ENCODE results near the gene PRPH. TPM values are rescaled to one million over a fixed set of nuclear protein-coding genes. Genes with fewer than 3 reads are reported as not detected.

The PRPH gene
- total RNA-seq, 1 donor from 2014 or later, result not detected

DNA sequence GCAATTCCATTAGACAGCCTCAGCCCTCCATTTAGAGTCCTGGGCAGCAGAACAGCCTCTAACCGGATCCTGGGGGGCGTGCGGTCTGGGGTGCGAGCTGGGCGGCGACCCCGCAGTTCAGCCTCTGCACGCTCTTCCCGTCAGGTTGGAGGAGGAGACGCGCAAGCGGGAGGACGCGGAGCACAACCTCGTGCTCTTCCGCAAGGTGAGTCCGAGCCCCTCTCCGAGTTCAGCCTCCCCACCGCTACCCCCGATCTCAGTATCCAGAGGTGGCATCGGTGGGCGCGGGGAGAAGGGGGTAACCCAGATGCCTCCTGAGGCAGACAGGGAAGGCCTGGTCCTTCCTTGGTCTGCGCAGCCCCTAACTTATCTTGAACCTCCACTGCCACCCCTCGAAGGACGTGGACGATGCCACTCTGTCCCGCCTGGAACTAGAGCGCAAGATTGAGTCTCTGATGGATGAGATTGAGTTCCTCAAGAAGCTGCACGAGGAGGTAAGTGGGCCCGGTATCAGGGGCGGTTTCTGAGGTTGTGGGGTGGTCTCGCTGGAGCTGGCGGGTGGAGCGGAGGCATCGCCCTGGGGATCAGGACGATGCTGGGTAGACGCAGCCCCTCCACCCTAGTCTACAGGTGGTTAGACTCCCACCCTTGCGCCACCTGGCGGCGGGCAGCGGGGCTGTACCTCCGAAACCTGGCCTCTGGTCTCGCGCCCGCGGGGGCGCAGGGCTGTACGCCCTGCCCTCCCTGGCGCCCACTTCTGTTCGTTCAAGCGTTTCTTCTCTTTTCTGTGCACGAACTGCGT lies 1.3 kb downstream of the PRPH start:
- TF ChIP-seq, protein P1, sequence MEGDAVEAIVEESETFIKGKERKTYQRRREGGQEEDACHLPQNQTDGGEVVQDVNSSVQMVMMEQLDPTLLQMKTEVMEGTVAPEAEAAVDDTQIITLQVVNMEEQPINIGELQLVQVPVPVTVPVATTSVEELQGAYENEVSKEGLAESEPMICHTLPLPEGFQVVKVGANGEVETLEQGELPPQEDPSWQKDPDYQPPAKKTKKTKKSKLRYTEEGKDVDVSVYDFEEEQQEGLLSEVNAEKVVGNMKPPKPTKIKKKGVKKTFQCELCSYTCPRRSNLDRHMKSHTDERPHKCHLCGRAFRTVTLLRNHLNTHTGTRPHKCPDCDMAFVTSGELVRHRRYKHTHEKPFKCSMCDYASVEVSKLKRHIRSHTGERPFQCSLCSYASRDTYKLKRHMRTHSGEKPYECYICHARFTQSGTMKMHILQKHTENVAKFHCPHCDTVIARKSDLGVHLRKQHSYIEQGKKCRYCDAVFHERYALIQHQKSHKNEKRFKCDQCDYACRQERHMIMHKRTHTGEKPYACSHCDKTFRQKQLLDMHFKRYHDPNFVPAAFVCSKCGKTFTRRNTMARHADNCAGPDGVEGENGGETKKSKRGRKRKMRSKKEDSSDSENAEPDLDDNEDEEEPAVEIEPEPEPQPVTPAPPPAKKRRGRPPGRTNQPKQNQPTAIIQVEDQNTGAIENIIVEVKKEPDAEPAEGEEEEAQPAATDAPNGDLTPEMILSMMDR (IDR thresholded peaks at IDR 0.05), result peak; percentile 66
- no peak overlapping the region for H3K27ac ChIP-seq
- intact Hi-C loops (cut with DNase I), result no loop called here
- peak; percentile 82 for DNase-seq
- ATAC-seq, result peak; percentile 73
- H3K4me3 ChIP-seq, result peak overlapping the region; percentile 21
- peaks cover 21% of the 10 kb centered on the region for H3K4me1 ChIP-seq
- peaks cover 50% of the 10 kb centered on the region for H3K27me3 ChIP-seq
- H3K36me3 ChIP-seq, result no peaks in the 10 kb centered on the region
- no peaks in the 10 kb centered on the region for H3K9me3 ChIP-seq

DNA sequence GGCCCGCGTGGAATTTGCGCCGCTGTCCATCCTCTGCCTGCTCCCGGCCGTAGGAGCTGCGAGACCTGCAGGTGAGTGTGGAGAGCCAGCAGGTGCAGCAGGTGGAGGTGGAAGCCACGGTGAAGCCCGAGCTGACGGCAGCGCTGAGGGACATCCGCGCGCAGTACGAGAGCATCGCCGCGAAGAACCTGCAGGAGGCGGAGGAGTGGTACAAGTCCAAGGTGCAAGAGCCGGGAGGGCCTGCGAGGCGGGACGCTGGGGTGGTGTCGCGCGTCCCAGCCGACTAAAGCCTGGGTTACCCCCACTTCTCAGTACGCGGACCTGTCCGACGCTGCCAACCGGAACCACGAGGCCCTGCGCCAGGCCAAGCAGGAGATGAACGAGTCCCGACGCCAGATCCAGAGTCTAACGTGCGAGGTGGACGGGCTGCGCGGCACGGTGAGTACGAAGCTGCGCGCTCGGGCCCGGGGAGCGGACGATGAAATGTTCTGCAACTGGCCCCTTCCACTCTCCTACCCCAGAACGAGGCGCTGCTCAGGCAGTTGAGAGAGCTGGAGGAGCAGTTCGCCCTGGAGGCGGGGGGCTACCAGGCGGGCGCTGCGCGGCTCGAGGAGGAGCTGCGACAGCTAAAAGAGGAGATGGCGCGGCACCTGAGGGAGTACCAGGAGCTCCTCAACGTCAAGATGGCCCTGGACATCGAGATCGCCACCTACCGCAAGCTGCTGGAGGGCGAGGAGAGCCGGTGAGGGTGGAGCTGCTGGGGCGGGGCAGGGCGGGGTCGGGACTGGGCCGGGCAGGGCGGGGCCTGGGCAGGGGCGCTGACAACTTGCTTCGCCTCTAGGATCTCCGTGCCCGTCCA lies 2.1 kb downstream of the PRPH start:
- peaks cover 21% of the 10 kb centered on the region for H3K4me1 ChIP-seq
- no peaks in the 10 kb centered on the region for H3K36me3 ChIP-seq
- H3K27me3 ChIP-seq, result peaks cover 50% of the 10 kb centered on the region
- peak overlapping the region; percentile 21 for H3K4me3 ChIP-seq
- no peaks in the 10 kb centered on the region for H3K9me3 ChIP-seq
- TF ChIP-seq, protein P1 (IDR thresholded peaks at IDR 0.05), result peak; percentile 2
- intact Hi-C loops (cut with DNase I), result no loop called here
- peak; percentile 43 for ATAC-seq
- no peak overlapping the region for H3K27ac ChIP-seq
- DNase-seq, result peak; percentile 74

DNA sequence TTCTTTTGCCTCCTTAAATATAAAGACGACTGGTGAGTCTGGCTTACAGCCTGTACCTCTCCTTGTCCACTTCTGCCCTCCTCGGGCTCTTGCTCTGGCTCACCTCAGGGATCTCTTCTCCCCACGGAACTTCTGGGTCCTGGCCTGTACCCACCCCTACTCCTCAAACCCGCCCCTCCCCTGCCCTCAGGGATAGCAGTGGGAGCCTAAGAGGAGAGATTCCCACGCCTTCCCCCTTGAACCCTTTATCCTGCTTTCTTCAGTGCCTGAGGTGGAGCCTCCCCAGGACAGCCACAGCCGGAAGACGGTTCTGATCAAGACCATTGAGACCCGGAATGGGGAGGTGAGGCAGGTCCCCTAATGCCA lies 2.7 kb downstream of the PRPH start:
- Histone ChIP-seq H3K9me3 (no peaks in the 10 kb centered on the region), H3K27me3 (peaks cover 50% of the 10 kb centered on the region), H3K4me1 (peaks cover 21% of the 10 kb centered on the region), H3K36me3 (no peaks in the 10 kb centered on the region), H3K4me3 (no peak overlapping the region), H3K27ac (no peak overlapping the region)
- intact Hi-C loops (cut with DNase I), result no loop called here
- TF ChIP-seq, protein P1 (IDR thresholded peaks at IDR 0.05), result no peak
- DNase-seq (no peak), ATAC-seq (no peak)

DNA sequence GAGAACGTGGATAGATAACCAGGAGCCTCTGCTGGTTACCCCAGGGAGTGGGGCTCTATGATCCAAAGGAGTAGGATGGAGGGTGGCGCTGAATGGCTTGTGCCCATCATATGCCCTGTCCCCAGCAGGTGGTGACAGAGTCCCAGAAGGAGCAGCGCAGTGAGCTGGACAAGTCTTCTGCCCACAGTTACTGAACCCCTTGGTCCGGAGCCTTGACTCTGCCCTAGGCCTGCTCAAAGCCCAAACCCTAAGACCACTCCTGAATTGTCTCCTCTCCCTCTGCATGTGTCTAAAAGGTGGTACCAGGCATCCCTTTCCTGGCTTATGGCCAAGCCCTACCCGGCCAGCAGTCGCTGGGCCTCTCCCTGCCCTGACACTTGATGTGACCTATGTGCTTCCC lies 3.2 kb downstream of the PRPH start:
- TF ChIP-seq, protein P1 (IDR thresholded peaks at IDR 0.05), result no peak
- H3K36me3 ChIP-seq, result no peaks in the 10 kb centered on the region
- no peak overlapping the region for H3K27ac ChIP-seq
- DNase-seq (no peak), ATAC-seq (peak; percentile 23)
- H3K4me3 ChIP-seq, result no peak overlapping the region
- peaks cover 21% of the 10 kb centered on the region for H3K4me1 ChIP-seq
- no peaks in the 10 kb centered on the region for H3K9me3 ChIP-seq
- peaks cover 50% of the 10 kb centered on the region for H3K27me3 ChIP-seq
- intact Hi-C loops (cut with DNase I), result no loop called here

DNA sequence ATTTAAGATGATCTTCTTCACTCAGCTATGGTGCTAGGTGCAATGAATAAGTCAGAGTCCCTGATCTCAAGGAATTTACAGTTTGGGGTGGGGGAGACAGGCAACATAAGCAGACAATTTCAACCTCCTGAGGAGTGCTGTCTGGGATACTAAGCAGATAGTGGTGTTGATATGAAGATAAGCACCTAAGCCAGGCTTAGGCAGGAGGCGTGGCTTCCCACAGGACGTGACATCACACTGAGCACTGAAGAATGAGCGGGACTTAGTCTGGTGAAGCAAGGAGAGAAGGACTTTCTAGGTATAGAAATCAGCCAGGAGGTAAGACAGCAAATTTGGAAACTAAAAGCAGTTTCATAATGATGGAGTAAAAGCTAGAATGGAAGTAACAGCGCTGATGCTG lies 6.8 kb downstream of the PRPH start:
- peak; percentile 11 for DNase-seq
- peaks cover 24% of the 10 kb centered on the region for H3K27me3 ChIP-seq

More for the DNA sequence above, 6.8 kb downstream of the PRPH start:
- ATAC-seq, result no peak
- H3K4me1 ChIP-seq, result peaks cover 11% of the 10 kb centered on the region
- no peaks in the 10 kb centered on the region for H3K9me3 ChIP-seq
- intact Hi-C loops (cut with DNase I), result no loop called here
- no peak overlapping the region for H3K27ac ChIP-seq
- H3K4me3 ChIP-seq, result no peak overlapping the region
- TF ChIP-seq, protein P1 (IDR thresholded peaks at IDR 0.05), result no peak
- H3K36me3 ChIP-seq, result no peaks in the 10 kb centered on the region
